ENCODE measurements around the gene IHH. TPM values are rescaled to one million over a fixed set of nuclear protein-coding genes. Genes with fewer than 3 reads are reported as not detected.

Gene IHH
- total RNA-seq: not detected in 2 replicates

DNA sequence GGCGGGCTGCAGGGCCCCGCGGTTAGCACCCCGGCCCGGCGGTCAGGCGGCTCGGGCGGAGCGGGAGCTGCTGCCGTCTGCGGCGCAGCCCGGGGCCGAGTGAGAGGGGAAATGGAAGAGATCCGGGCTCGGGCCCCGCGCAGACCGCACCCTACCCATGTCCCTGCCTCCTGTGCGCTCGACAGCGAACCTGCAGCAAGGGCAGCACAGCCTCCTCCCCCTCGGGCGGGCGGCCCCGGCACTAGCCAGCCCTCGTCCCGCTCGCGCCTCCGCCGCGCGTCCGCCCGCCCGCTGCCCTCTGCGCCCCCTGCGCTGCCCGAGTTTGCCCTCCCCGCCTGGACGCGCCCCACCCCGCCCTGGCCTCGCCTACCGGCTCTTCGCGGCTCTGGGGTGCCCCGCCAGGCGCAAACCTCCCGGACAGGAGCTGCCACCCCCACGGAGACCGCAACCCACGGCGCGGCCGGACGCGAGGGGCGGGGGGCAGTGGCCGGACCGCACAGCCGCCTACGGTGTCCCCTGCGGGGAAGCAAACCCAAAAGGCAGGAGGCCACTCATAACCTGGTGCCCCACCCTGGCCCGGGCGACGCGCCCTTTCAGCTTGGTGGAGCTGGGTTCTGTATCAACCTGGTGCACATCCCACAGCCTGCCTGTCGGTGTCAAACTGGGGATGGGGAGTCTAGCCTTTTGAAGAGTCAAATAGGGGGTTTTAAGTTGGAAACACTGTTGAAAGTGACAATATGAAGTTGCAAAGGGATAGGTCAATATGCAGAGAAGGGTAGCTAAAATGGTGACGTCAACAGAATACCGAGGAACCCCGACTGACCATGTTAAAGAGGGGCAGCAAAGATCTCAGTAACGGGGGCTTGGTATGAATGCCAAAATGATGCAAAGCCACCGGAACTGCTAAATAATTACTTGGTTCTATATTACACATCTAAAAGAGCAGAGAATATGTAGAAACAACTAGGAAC lies at the start of gene IHH:
IHH (minus strand) TSS at position 101 of the 971 bp plus-strand sequence. CDS start 454 bp downstream, outside the sequence.
- peak; percentile 6 for DNase-seq (ENCODE audit: low read depth)
- H3K4me3 ChIP-seq (ENCODE audit: low read depth, low read length): peak within 1 kb of the TSS; percentile 21
- TF ChIP-seq, protein P1, sequence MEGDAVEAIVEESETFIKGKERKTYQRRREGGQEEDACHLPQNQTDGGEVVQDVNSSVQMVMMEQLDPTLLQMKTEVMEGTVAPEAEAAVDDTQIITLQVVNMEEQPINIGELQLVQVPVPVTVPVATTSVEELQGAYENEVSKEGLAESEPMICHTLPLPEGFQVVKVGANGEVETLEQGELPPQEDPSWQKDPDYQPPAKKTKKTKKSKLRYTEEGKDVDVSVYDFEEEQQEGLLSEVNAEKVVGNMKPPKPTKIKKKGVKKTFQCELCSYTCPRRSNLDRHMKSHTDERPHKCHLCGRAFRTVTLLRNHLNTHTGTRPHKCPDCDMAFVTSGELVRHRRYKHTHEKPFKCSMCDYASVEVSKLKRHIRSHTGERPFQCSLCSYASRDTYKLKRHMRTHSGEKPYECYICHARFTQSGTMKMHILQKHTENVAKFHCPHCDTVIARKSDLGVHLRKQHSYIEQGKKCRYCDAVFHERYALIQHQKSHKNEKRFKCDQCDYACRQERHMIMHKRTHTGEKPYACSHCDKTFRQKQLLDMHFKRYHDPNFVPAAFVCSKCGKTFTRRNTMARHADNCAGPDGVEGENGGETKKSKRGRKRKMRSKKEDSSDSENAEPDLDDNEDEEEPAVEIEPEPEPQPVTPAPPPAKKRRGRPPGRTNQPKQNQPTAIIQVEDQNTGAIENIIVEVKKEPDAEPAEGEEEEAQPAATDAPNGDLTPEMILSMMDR (IDR thresholded peaks at IDR 0.05; ENCODE audit: insufficient read depth, low read depth, low read length): no peak

DNA sequence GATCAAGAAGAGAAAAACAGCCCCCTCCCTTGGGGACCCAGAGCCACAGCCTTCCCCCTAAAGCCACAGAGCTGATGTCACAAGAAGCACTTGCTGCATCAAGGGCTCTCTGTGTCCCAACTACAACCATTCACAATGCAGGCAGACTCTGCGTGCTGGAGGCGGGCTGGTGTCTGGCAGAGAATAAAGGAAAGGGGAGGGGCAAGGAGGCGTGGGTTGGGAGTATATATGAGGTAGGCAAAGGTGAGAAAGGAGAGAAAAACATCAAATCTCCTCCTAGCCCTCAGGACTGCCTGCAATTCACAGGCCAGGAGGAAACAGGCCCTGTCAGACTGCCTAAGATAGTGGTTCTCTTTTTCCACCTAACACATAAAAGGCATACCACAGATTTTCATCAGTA lies 48.8 kb upstream of the IHH start:
- H3K4me3 ChIP-seq (ENCODE audit: low read depth, low read length): no peak overlapping the region
- DNase-seq (ENCODE audit: low read depth): no peak
- TF ChIP-seq, protein P1 (IDR thresholded peaks at IDR 0.05; ENCODE audit: insufficient read depth, low read depth, low read length): no peak

DNA sequence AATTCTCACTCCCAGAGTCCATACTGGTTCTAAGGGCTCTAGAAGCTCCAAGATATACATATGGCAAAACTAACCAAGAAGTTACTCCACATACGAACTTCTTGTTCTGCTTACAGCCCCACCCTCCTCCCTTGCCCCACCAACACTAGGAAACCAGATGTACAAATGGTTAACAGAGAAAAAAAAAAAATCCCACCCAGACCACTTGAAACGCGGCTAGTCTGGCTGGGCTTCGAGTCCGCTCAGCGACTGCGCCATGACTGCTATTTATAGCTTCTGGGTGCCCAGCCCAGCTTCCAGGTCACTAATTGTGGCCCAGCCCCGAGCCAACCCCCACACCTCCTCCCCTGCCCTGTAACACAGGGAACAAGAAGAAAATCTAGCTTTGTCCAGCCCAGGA lies 47.0 kb upstream of the IHH start:
- no peak overlapping the region for H3K4me3 ChIP-seq (ENCODE audit: low read depth, low read length)
- TF ChIP-seq, protein P1 (IDR thresholded peaks at IDR 0.05; ENCODE audit: insufficient read depth, low read depth, low read length): no peak
- no peak for DNase-seq (ENCODE audit: low read depth)

DNA sequence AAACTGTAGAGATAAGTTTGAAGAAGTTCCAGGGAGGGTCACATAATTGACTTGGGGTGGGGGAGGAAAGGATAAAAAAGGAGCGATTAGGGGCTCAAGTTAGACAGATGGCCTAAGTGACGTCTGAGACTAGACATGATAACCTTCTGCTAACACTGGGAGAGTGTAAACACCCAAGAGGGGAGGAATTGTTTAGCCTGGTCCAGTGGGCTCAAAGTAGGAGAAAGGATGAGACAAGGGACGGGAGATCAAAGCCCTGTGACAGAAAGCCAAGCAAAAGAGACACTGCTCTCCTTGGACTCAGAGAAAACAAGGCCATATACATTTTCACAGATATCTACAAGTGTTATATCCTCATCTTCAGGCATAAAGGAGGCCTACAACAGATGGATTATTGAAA lies 45.5 kb upstream of the IHH start:
- TF ChIP-seq, protein P1 (IDR thresholded peaks at IDR 0.05; ENCODE audit: insufficient read depth, low read depth, low read length): no peak
- no peak overlapping the region for H3K4me3 ChIP-seq (ENCODE audit: low read depth, low read length)
- DNase-seq (ENCODE audit: low read depth): no peak

DNA sequence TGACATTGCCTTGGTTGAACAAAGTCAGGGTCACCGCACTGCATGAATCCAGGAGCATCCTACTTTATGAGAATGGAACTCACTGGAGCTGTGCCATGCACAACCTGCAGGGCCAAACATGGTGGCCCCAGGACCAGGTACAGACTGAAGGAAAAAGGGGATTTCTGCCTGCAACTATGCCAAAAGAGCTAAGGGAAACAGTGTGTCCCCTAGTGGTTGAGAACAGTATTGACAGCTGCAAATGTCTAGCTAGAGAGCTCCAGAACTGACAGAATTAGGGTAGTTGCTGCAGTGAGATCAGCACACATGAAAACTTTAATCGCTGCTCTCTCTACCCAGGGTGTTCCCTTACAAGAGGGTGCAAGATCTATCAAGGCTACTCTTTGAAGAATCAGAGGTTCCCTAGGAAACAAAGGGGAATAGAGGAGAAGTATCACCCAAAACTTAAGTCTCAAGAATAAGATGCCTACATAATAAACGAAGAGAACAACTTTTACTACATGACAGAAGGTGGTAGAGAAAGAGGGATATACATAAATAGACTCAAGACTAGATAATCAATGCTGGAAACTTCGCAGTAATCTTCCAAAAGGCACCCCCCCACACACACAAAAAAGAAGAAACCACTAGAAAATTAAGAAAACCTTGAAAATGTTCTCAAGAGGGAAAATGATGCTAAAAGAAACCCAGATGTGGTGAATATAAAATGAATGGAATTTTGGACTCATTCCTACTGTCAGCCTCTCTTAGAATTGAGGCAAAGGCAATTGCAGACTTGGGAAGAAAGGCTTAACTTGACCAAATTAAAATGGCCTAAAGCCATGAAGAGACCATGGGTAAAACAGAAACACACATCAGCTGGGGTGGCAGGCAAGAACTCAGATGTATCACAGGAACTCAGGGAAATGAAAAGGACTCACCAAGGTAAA lies 43.6 kb upstream of the IHH start:
- TF ChIP-seq, protein P1 (IDR thresholded peaks at IDR 0.05; ENCODE audit: insufficient read depth, low read depth, low read length): peak; percentile 95
- DNase-seq (ENCODE audit: low read depth): peak; percentile 26

DNA sequence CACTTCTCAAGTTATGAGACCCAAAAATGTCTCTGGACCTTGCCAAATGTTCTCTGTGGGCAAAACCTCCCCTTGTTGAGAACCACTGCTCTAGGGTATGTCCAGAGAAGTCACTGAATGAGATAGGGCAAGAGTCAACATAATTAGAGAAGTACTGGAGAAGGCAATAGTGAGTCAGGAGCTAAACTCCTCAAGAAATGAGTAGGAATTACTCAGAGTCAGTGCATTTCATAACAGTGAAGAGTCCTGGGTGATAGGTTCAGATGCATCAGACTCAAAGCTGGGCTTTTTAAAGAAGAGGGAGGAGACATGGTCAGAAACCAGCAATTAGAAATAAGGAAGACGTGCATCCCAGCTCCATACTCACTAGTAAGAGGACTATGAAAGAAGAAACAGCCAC lies 38.6 kb upstream of the IHH start:
- TF ChIP-seq, protein P1 (IDR thresholded peaks at IDR 0.05; ENCODE audit: insufficient read depth, low read depth, low read length): no peak
- DNase-seq (ENCODE audit: low read depth): peak; percentile 10
- H3K4me3 ChIP-seq (ENCODE audit: low read depth, low read length): no peak overlapping the region

More for the DNA sequence above, 43.6 kb upstream of the IHH start:
- H3K4me3 ChIP-seq (ENCODE audit: low read depth, low read length): no peak overlapping the region
